ENCODE data around the gene SPANXN2.

Gene SPANXN2

GRCh38 chrX:143664302-143664701, 56.2 kb downstream of the SPANXN2 start:
- H3K27ac ChIP-seq, result no peak overlapping the region
- DNase-seq, result peak; percentile 1
- H3K4me3 ChIP-seq (ENCODE audit: low read depth, low read length), result no peak overlapping the region
- in situ Hi-C loops (cut with HindIII; ENCODE audit: low pct_ligation_motif_present, low sequenced_read_pairs), result no loop called here
- H3K36me3 ChIP-seq (replicated peaks), result no peaks in the 10 kb centered on the region
- TF ChIP-seq, protein P1, sequence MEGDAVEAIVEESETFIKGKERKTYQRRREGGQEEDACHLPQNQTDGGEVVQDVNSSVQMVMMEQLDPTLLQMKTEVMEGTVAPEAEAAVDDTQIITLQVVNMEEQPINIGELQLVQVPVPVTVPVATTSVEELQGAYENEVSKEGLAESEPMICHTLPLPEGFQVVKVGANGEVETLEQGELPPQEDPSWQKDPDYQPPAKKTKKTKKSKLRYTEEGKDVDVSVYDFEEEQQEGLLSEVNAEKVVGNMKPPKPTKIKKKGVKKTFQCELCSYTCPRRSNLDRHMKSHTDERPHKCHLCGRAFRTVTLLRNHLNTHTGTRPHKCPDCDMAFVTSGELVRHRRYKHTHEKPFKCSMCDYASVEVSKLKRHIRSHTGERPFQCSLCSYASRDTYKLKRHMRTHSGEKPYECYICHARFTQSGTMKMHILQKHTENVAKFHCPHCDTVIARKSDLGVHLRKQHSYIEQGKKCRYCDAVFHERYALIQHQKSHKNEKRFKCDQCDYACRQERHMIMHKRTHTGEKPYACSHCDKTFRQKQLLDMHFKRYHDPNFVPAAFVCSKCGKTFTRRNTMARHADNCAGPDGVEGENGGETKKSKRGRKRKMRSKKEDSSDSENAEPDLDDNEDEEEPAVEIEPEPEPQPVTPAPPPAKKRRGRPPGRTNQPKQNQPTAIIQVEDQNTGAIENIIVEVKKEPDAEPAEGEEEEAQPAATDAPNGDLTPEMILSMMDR (IDR thresholded peaks at IDR 0.05; ENCODE audit: low read depth, low read length, missing control alignments), result peak; percentile 49
- no peaks in the 10 kb centered on the region for H3K27me3 ChIP-seq (replicated peaks)

DNA sequence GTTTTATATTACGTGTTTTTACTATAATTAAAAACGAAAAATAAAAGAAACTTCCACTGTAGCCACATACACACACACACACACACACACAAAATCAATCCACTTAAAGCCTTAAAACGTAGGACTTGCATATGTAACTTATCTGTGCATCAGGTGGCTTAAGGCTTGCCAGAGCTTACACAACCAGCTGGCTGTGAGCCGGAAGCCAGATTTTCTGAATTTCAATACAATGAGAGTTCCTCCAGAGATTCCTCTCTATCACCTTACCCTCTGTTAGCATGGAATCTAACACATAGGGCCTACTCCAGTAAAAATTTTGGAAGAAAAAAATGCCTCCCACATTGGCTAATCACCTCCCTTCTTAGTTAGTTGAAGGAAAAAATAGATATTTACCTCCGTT, 56.8 kb downstream of the SPANXN2 start:
- Histone ChIP-seq H3K27ac (no peak overlapping the region), H3K4me3 (ENCODE audit: low read depth, low read length) (no peak overlapping the region), H3K36me3 (replicated peaks) (no peaks in the 10 kb centered on the region), H3K27me3 (replicated peaks) (no peaks in the 10 kb centered on the region)
- DNase-seq, result no peak
- TF ChIP-seq, protein P1 (IDR thresholded peaks at IDR 0.05; ENCODE audit: low read depth, low read length, missing control alignments), result no peak
- in situ Hi-C loops (cut with HindIII; ENCODE audit: low pct_ligation_motif_present, low sequenced_read_pairs), result no loop called here
